Right lobe of liver (tissue), 4 donors: ENCODE data around the gene MYO5C.

ENCODE experiments used
- POLR2A ChIP-seq: fragments of 450-650 bp; IDR thresholded peaks from one replicate; pipeline ENCODE4 v1.6.1; 2017; ENCODE audit warnings: antibody characterized with exemption, mild to moderate bottlenecking
- TF ChIP-seq, protein P1 (sequence below), 4 donors: fragments of 200-600 bp in 3 of 4; fragments of 450-650 bp in 1 of 4; IDR thresholded peaks; one replicate each; pipeline versions ENCODE4 v1.5.1 to v1.8.0; 2016 to 2022; ENCODE audit warnings: antibody characterized with exemption in 4 of 4, mild to moderate bottlenecking in 2 of 4
- donor health status: DM: no; HTN: no; CAD: no.
- donor health status: DM: no; HTN: no; CAD: no.
- donor health status: DM: no; HTN: yes; CAD: no.

DNA sequence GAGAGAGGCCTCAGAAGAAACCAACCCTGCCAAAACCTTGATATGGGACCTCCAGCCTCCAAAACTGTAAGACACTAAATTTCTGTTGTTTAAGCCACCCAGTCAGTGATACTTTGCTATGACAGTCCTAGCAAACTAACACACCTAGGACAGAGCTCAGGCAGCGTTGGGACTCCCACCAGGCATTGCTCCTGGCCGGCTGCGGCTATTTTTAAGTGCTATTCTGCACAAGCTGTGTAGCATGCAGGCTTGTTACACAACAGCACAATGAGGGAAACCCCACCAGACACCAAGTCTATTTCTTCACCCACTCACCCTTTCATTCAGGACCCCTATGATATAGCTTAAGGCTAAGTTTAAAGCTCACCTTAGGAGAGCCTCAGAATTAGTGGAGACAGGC, 57.5 kb downstream of the MYO5C start:
- TF ChIP-seq, protein P1, sequence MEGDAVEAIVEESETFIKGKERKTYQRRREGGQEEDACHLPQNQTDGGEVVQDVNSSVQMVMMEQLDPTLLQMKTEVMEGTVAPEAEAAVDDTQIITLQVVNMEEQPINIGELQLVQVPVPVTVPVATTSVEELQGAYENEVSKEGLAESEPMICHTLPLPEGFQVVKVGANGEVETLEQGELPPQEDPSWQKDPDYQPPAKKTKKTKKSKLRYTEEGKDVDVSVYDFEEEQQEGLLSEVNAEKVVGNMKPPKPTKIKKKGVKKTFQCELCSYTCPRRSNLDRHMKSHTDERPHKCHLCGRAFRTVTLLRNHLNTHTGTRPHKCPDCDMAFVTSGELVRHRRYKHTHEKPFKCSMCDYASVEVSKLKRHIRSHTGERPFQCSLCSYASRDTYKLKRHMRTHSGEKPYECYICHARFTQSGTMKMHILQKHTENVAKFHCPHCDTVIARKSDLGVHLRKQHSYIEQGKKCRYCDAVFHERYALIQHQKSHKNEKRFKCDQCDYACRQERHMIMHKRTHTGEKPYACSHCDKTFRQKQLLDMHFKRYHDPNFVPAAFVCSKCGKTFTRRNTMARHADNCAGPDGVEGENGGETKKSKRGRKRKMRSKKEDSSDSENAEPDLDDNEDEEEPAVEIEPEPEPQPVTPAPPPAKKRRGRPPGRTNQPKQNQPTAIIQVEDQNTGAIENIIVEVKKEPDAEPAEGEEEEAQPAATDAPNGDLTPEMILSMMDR (IDR thresholded peaks at IDR 0.05): no peak
- TF ChIP-seq POLR2A: no peak
